ENCODE measurements around the gene RNU6-1. TPM values are rescaled to one million over a fixed set of nuclear protein-coding genes. Genes with fewer than 3 reads are reported as not detected.

RNU6-1 gene
- total RNA-seq, 1 experiment from 2014 or later = not detected

- ChIA-PET POLR2A (interaction anchor here (0.6 to 1.2 kb wide), 3 partner anchors 12 to 361 kb away, joined by 4 to 6 read pairs (median 4); no protein-coding TSS in a partner anchor), CTCF (interaction anchor here (0.9 to 2.5 kb wide), 5 partner anchors 9 to 465 kb away, joined by 3 to 16 read pairs (median 8); no protein-coding TSS in a partner anchor)
- H3K4me3 Mint-ChIP-seq = peak overlapping the region; percentile 90
- H3K4me1 Mint-ChIP-seq = peaks cover 60% of the 10 kb centered on the region
- no peak for TF ChIP-seq ZNF263 (CRISPR knock-in tag; IDR thresholded peaks at IDR 0.05; ENCODE audit: low read depth)
- TF ChIP-seq, protein P1, sequence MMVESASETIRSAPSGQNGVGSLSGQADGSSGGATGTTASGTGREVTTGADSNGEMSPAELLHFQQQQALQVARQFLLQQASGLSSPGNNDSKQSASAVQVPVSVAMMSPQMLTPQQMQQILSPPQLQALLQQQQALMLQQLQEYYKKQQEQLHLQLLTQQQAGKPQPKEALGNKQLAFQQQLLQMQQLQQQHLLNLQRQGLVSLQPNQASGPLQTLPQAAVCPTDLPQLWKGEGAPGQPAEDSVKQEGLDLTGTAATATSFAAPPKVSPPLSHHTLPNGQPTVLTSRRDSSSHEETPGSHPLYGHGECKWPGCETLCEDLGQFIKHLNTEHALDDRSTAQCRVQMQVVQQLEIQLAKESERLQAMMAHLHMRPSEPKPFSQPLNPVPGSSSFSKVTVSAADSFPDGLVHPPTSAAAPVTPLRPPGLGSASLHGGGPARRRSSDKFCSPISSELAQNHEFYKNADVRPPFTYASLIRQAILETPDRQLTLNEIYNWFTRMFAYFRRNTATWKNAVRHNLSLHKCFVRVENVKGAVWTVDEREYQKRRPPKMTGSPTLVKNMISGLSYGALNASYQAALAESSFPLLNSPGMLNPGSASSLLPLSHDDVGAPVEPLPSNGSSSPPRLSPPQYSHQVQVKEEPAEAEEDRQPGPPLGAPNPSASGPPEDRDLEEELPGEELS (CRISPR knock-in tag; IDR thresholded peaks at IDR 0.05) = no peak
- no peak for TF ChIP-seq ZNF416 (CRISPR knock-in tag; IDR thresholded peaks at IDR 0.05)
- TF ChIP-seq, protein P2, sequence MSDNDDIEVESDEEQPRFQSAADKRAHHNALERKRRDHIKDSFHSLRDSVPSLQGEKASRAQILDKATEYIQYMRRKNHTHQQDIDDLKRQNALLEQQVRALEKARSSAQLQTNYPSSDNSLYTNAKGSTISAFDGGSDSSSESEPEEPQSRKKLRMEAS (CRISPR knock-in tag; IDR thresholded peaks at IDR 0.05) = no peak
- TF ChIP-seq, protein P3, sequence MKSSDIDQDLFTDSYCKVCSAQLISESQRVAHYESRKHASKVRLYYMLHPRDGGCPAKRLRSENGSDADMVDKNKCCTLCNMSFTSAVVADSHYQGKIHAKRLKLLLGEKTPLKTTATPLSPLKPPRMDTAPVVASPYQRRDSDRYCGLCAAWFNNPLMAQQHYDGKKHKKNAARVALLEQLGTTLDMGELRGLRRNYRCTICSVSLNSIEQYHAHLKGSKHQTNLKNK (CRISPR knock-in tag; IDR thresholded peaks at IDR 0.05) = no peak
- no peak for TF ChIP-seq PRDM15 (CRISPR knock-in tag; IDR thresholded peaks at IDR 0.05)
- TF ChIP-seq, protein P4, sequence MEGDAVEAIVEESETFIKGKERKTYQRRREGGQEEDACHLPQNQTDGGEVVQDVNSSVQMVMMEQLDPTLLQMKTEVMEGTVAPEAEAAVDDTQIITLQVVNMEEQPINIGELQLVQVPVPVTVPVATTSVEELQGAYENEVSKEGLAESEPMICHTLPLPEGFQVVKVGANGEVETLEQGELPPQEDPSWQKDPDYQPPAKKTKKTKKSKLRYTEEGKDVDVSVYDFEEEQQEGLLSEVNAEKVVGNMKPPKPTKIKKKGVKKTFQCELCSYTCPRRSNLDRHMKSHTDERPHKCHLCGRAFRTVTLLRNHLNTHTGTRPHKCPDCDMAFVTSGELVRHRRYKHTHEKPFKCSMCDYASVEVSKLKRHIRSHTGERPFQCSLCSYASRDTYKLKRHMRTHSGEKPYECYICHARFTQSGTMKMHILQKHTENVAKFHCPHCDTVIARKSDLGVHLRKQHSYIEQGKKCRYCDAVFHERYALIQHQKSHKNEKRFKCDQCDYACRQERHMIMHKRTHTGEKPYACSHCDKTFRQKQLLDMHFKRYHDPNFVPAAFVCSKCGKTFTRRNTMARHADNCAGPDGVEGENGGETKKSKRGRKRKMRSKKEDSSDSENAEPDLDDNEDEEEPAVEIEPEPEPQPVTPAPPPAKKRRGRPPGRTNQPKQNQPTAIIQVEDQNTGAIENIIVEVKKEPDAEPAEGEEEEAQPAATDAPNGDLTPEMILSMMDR (IDR thresholded peaks at IDR 0.05) = no peak
- no peak for TF ChIP-seq HMGA2 (CRISPR knock-in tag; IDR thresholded peaks at IDR 0.05)
- TF ChIP-seq, protein P5, sequence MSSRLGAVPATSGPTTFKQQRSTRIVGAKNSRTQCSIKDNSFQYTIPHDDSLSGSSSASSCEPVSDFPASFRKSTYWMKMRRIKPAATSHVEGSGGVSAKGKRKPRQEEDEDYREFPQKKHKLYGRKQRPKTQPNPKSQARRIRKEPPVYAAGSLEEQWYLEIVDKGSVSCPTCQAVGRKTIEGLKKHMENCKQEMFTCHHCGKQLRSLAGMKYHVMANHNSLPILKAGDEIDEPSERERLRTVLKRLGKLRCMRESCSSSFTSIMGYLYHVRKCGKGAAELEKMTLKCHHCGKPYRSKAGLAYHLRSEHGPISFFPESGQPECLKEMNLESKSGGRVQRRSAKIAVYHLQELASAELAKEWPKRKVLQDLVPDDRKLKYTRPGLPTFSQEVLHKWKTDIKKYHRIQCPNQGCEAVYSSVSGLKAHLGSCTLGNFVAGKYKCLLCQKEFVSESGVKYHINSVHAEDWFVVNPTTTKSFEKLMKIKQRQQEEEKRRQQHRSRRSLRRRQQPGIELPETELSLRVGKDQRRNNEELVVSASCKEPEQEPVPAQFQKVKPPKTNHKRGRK (CRISPR knock-in tag; IDR thresholded peaks at IDR 0.05; ENCODE audit: borderline replicate concordance) = no peak
- no peak for TF ChIP-seq CREM (CRISPR knock-in tag; IDR thresholded peaks at IDR 0.05)
- H3K27ac Mint-ChIP-seq = no peak overlapping the region
- DNase-seq (ENCODE audit: low spot score) = no peak
- peaks cover 45% of the 10 kb centered on the region for H3K27me3 Mint-ChIP-seq (ENCODE audit: low read depth)
- ATAC-seq = no peak
- H3K9me3 Mint-ChIP-seq = no peaks in the 10 kb centered on the region
- peaks cover 2% of the 10 kb centered on the region; the same call in 1 of the 2 replicates for H3K36me3 Mint-ChIP-seq
These were observed 1.6 kb upstream of the RNU6-1 start for GRCh38 chr15:67841513-67841762.

- ChIA-PET CTCF (interaction anchor here (0.5 to 2.5 kb wide), 12 partner anchors 9 to 935 kb away, joined by 3 to 16 read pairs (median 3); no protein-coding TSS in a partner anchor), POLR2A (interaction anchor here (0.5 to 1.2 kb wide), 6 partner anchors 10 to 1366 kb away, joined by 3 to 8 read pairs (median 4); no protein-coding TSS in a partner anchor)
- H3K4me1 Mint-ChIP-seq = peaks cover 61% of the 10 kb centered on the region
- H3K36me3 Mint-ChIP-seq = peaks cover 2% of the 10 kb centered on the region; the same call in 1 of the 2 replicates
- no peaks in the 10 kb centered on the region for H3K9me3 Mint-ChIP-seq
- ATAC-seq (no peak), DNase-seq (ENCODE audit: low spot score) (no peak)
- peaks cover 50% of the 10 kb centered on the region for H3K27me3 Mint-ChIP-seq (ENCODE audit: low read depth)
- peak overlapping the region; percentile 90 for H3K4me3 Mint-ChIP-seq
- H3K27ac Mint-ChIP-seq = peak overlapping the region; percentile 12; the same call in 1 of the 2 replicates
- no peak for TF ChIP-seq ZNF317 (CRISPR knock-in tag; IDR thresholded peaks at IDR 0.05; ENCODE audit: borderline replicate concordance, low read depth)
- no peak for TF ChIP-seq FOXK1 (CRISPR knock-in tag; IDR thresholded peaks at IDR 0.05)
- no peak for TF ChIP-seq SMAD4 (CRISPR knock-in tag; IDR thresholded peaks at IDR 0.05)
- TF ChIP-seq ZNF416 (CRISPR knock-in tag; IDR thresholded peaks at IDR 0.05) = no peak
- TF ChIP-seq, protein P5 (CRISPR knock-in tag; IDR thresholded peaks at IDR 0.05; ENCODE audit: borderline replicate concordance) = no peak
- no peak for TF ChIP-seq USF1 (CRISPR knock-in tag; IDR thresholded peaks at IDR 0.05)
- TF ChIP-seq SOX15 (CRISPR knock-in tag; IDR thresholded peaks at IDR 0.05) = no peak
- TF ChIP-seq NFYB (CRISPR knock-in tag; conservative IDR thresholded peaks at IDR 0.05; ENCODE audit: low read depth) = no peak
- no peak for TF ChIP-seq NFATC4 (CRISPR knock-in tag; IDR thresholded peaks at IDR 0.05)
These were observed 1.1 kb upstream of the RNU6-1 start for GRCh38 chr15:67840749-67841512.
